Mesenchymal stem cell (in vitro differentiated cells and primary cell): ENCODE data around the gene RB1.

Experiments
- DNase-seq: peaks from one replicate; pipeline ENCODE4 v3.0.0-alpha.2; 2013
- H2AFZ ChIP-seq: one replicate; pipeline ENCODE4 v1.6.1; 2013; ENCODE audit warnings: low read depth, mild to moderate bottlenecking, control low read depth, inconsistent platforms, low read length, moderate library complexity
- H2AK5ac ChIP-seq: 2 replicates; pipeline ENCODE4 v1.6.1; 2013; ENCODE audit warnings: low read length, moderate library complexity, mild to moderate bottlenecking, inconsistent platforms; ENCODE audit not compliant: severe bottlenecking
- H2BK120ac ChIP-seq: one replicate; pipeline ENCODE4 v1.6.1; 2013; ENCODE audit warnings: low read depth, mild to moderate bottlenecking, inconsistent platforms, low read length, moderate library complexity
- H2BK12ac ChIP-seq, 2 experiments: one replicate each; pipeline ENCODE4 v1.6.1; 2013; ENCODE audit warnings: inconsistent platforms in 2 of 2, low read length in 2 of 2, mild to moderate bottlenecking in 2 of 2, moderate library complexity in 2 of 2, control low read depth in 1 of 2
- H2BK15ac ChIP-seq: one replicate; pipeline ENCODE4 v1.6.1; 2013; ENCODE audit warnings: mild to moderate bottlenecking, low read depth, inconsistent platforms; ENCODE audit not compliant: poor library complexity, severe bottlenecking
- H2BK5ac ChIP-seq: 2 replicates; pipeline ENCODE4 v1.6.1; 2013; ENCODE audit warnings: low read depth, mild to moderate bottlenecking, low read length, control low read depth, inconsistent platforms; ENCODE audit not compliant: poor library complexity, severe bottlenecking
- H3K14ac ChIP-seq, 2 experiments: one replicate each; pipeline ENCODE4 v1.6.1; 2013; ENCODE audit warnings: inconsistent platforms in 2 of 2, low read length in 2 of 2, control low read depth in 1 of 2, mild to moderate bottlenecking in 1 of 2, moderate library complexity in 1 of 2
- H3K18ac ChIP-seq, 2 experiments: one replicate each; pipeline ENCODE4 v1.6.1; 2013; ENCODE audit warnings: inconsistent platforms in 2 of 2, low read length in 2 of 2, control low read depth in 1 of 2, low read depth in 1 of 2, mild to moderate bottlenecking in 1 of 2
- H3K23ac ChIP-seq, 2 experiments: one replicate each; pipeline ENCODE4 v1.6.1; 2013; ENCODE audit warnings: inconsistent platforms in 2 of 2, low read length in 2 of 2, mild to moderate bottlenecking in 2 of 2, moderate library complexity in 2 of 2, control low read depth in 1 of 2
- H3K27ac ChIP-seq: 2 replicates; pipeline ENCODE4 v1.5.1; 2013; ENCODE audit warnings: mild to moderate bottlenecking, moderate library complexity, low read length, control low read depth, inconsistent platforms; ENCODE audit not compliant: poor library complexity, severe bottlenecking
- H3K27me3 ChIP-seq, 2 experiments: 2 replicates each; pipeline versions ENCODE4 v1.6.1 to v1.7.0; 2013; ENCODE audit warnings: low read length in 2 of 2, mild to moderate bottlenecking in 2 of 2, moderate library complexity in 2 of 2, control low read depth in 1 of 2, inconsistent platforms in 1 of 2; ENCODE audit not compliant: control insufficient read depth in 1 of 2, insufficient read depth in 1 of 2
- H3K36me3 ChIP-seq, 2 experiments: 2 replicates each; pipeline versions ENCODE4 v1.6.1 to v1.7.0; 2013; ENCODE audit warnings: low read length in 2 of 2, control low read depth in 1 of 2, inconsistent platforms in 1 of 2, low read depth in 1 of 2, mild to moderate bottlenecking in 1 of 2; ENCODE audit not compliant: insufficient read depth in 2 of 2, control insufficient read depth in 1 of 2
- H3K4ac ChIP-seq, 2 experiments: one replicate each; pipeline ENCODE4 v1.6.1; 2013; ENCODE audit warnings: inconsistent platforms in 2 of 2, low read length in 2 of 2, mild to moderate bottlenecking in 2 of 2, moderate library complexity in 2 of 2, control low read depth in 1 of 2, low read depth in 1 of 2
- H3K4me1 ChIP-seq: 2 replicates; pipeline ENCODE4 v1.6.1; 2013; ENCODE audit warnings: low read depth, low read length, control low read depth; ENCODE audit not compliant: control insufficient read depth, insufficient read depth
- H3K4me2 ChIP-seq: 2 replicates; pipeline ENCODE4 v1.6.1; 2013; ENCODE audit warnings: low read length, mild to moderate bottlenecking, inconsistent platforms; ENCODE audit not compliant: poor library complexity, severe bottlenecking
- H3K4me3 ChIP-seq, 2 experiments: 2 replicates each; pipeline versions ENCODE4 v1.5.1 to v1.7.0; 2013; ENCODE audit warnings: low read length in 2 of 2, mild to moderate bottlenecking in 2 of 2, control low read depth in 1 of 2, low read depth in 1 of 2; ENCODE audit not compliant: insufficient read depth in 1 of 2
- H3K79me1 ChIP-seq: replicated peaks from 2 replicates; pipeline ENCODE4 v1.6.1; 2013; ENCODE audit warnings: mild to moderate bottlenecking, control low read depth, low read length, inconsistent platforms; ENCODE audit not compliant: poor library complexity, severe bottlenecking
- H3K9ac ChIP-seq: 2 replicates; pipeline ENCODE4 v1.7.0; 2013; ENCODE audit warnings: mild to moderate bottlenecking, low read length, moderate library complexity
- H3K9me3 ChIP-seq: 2 replicates; pipeline ENCODE4 v1.7.0; 2013; ENCODE audit warnings: mild to moderate bottlenecking, low read length; ENCODE audit not compliant: control insufficient read depth
- H4K8ac ChIP-seq: one replicate; pipeline ENCODE4 v1.6.1; 2013; ENCODE audit warnings: inconsistent platforms, mild to moderate bottlenecking, low read length, moderate library complexity
- H4K91ac ChIP-seq: one replicate; pipeline ENCODE4 v1.6.1; 2013; ENCODE audit warnings: mild to moderate bottlenecking, low read length, inconsistent platforms
- WGBS: methylation state at CpG from one replicate; pipeline ENCODE4 v1.1.7; 2013; ENCODE audit warnings: mixed read lengths; 5-methylcytosine and 5-hydroxymethylcytosine counted together

Gene RB1

GRCh38 chr13:48268019-48268418, 35.5 kb upstream of the RB1 start:
- Histone ChIP-seq H2BK15ac (no peak overlapping the region), H2BK12ac (no peak overlapping the region), H4K91ac (no peak overlapping the region), H3K79me1 (peaks cover 4% of the 10 kb centered on the region), H2BK120ac (no peak overlapping the region), H3K27me3 (no peaks in the 10 kb centered on the region), H2AK5ac (no peak overlapping the region), H2AFZ (no peak overlapping the region), H3K36me3 (peaks cover 6 to 87% of the 10 kb centered on the region in 2 experiments), H3K27ac (no peak overlapping the region), H3K23ac (no peak overlapping the region), H3K4me3 (no peak overlapping the region), H3K9me3 (no peaks in the 10 kb centered on the region), H3K18ac (no peak overlapping the region), H3K4me2 (no peak overlapping the region), H2BK5ac (no peak overlapping the region), H4K8ac (no peak overlapping the region), H3K4ac (no peak overlapping the region), H3K9ac (no peak overlapping the region), H3K4me1 (no peaks in the 10 kb centered on the region), H3K14ac (no peak overlapping the region)
- 99% methylated on average over 3 of the region's 4 CpGs for WGBS
- DNase-seq, result no peak

GRCh38 chr13:48273346-48273745, 30.2 kb upstream of the RB1 start:
- 92% methylated on average over 4 of the region's 4 CpGs for WGBS
- Histone ChIP-seq H3K14ac (no peak overlapping the region), H2AFZ (no peak overlapping the region)

GRCh38 chr13:48275507-48275906, 28.0 kb upstream of the RB1 start:
- no peak overlapping the region for H2BK5ac ChIP-seq
- 91% methylated on average over 3 of the region's 4 CpGs for WGBS
- no peak overlapping the region for H4K8ac ChIP-seq
- H2BK12ac ChIP-seq, result no peak overlapping the region
- no peaks in the 10 kb centered on the region for H3K4me1 ChIP-seq
- no peak overlapping the region for H3K23ac ChIP-seq
- H3K4ac ChIP-seq, result no peak overlapping the region
- no peak overlapping the region for H2BK15ac ChIP-seq
- no peak overlapping the region for H3K4me2 ChIP-seq
- DNase-seq, result no peak
- H4K91ac ChIP-seq, result no peak overlapping the region
- no peak overlapping the region for H2AK5ac ChIP-seq
- H3K27ac ChIP-seq, result no peak overlapping the region
- no peak overlapping the region for H2AFZ ChIP-seq
- no peak overlapping the region for H3K4me3 ChIP-seq
- H3K9me3 ChIP-seq, result no peaks in the 10 kb centered on the region
- H3K79me1 ChIP-seq, result no peaks in the 10 kb centered on the region
- no peaks in the 10 kb centered on the region for H3K27me3 ChIP-seq
- no peak overlapping the region for H3K18ac ChIP-seq
- no peak overlapping the region for H3K9ac ChIP-seq
- no peak overlapping the region for H3K14ac ChIP-seq
- H2BK120ac ChIP-seq, result no peak overlapping the region
- H3K36me3 ChIP-seq, result peaks cover 4 to 29% of the 10 kb centered on the region in 2 experiments

More at GRCh38 chr13:48273346-48273745, 30.2 kb upstream of the RB1 start:
- no peak overlapping the region for H2BK12ac ChIP-seq
- no peak overlapping the region for H4K8ac ChIP-seq
- no peak overlapping the region for H3K4me3 ChIP-seq
- no peak overlapping the region for H3K18ac ChIP-seq
- no peak overlapping the region for H2AK5ac ChIP-seq
- H3K4me2 ChIP-seq, result no peak overlapping the region
- no peak overlapping the region for H2BK120ac ChIP-seq
- no peak overlapping the region for H3K9ac ChIP-seq
- H3K27me3 ChIP-seq, result no peaks in the 10 kb centered on the region
- H3K9me3 ChIP-seq, result no peaks in the 10 kb centered on the region
- no peaks in the 10 kb centered on the region for H3K4me1 ChIP-seq
- peaks cover 2% of the 10 kb centered on the region for H3K79me1 ChIP-seq
- no peak overlapping the region for H4K91ac ChIP-seq
- H2BK5ac ChIP-seq, result no peak overlapping the region
- no peak overlapping the region for H3K23ac ChIP-seq
- no peak for DNase-seq
- H3K27ac ChIP-seq, result no peak overlapping the region
- peaks cover 7 to 50% of the 10 kb centered on the region in 2 experiments for H3K36me3 ChIP-seq
- H3K4ac ChIP-seq, result no peak overlapping the region
- no peak overlapping the region for H2BK15ac ChIP-seq

- no peak overlapping the region for H3K4me2 ChIP-seq
- H2BK15ac ChIP-seq, result no peak overlapping the region
- H3K4me1 ChIP-seq, result no peaks in the 10 kb centered on the region
Measured at GRCh38 chr13:48278806-48279205, 24.7 kb upstream of the RB1 start.

More at GRCh38 chr13:48278806-48279205, 24.7 kb upstream of the RB1 start:
- no peaks in the 10 kb centered on the region for H3K27me3 ChIP-seq
- no peak overlapping the region for H3K9ac ChIP-seq
- peaks cover 4 to 6% of the 10 kb centered on the region in 2 experiments for H3K36me3 ChIP-seq
- H3K27ac ChIP-seq, result no peak overlapping the region
- no peak overlapping the region for H2AFZ ChIP-seq
- no peaks in the 10 kb centered on the region for H3K9me3 ChIP-seq
- no peak overlapping the region for H2BK12ac ChIP-seq
- no peak overlapping the region for H3K14ac ChIP-seq
- H3K79me1 ChIP-seq, result no peaks in the 10 kb centered on the region
- no peak overlapping the region for H3K18ac ChIP-seq
- no peak overlapping the region for H3K4ac ChIP-seq
- H4K91ac ChIP-seq, result no peak overlapping the region
- H3K4me3 ChIP-seq, result no peak overlapping the region
- no peak overlapping the region for H2BK120ac ChIP-seq
- no CpG with 5 or more reads among the region's 2 CpGs for WGBS
- no peak overlapping the region for H2BK5ac ChIP-seq
- no peak overlapping the region for H3K23ac ChIP-seq
- H4K8ac ChIP-seq, result no peak overlapping the region
- no peak overlapping the region for H2AK5ac ChIP-seq
- no peak for DNase-seq
